Sigmoid colon (tissue), 7 donors: ENCODE measurements around the gene PIK3C2G. TPM values are rescaled to one million over a fixed set of nuclear protein-coding genes. Genes with fewer than 3 reads are reported as not detected.

Experiments used
- DNase-seq: peaks from one replicate; pipeline ENCODE4 v3.0.0-alpha.2; 2019
- H3K27ac ChIP-seq, 4 donors: fragments of 200-600 bp; sonication (generic); one replicate each; pipeline ENCODE4 v1.5.1; 2016 to 2019; ENCODE audit warnings: mild to moderate bottlenecking in 1 of 4
- H3K27me3 ChIP-seq, 3 donors: fragments of 200-600 bp; sonication (generic); one replicate each; pipeline ENCODE4 v1.5.1; 2019; ENCODE audit warnings: mild to moderate bottlenecking in 1 of 3
- H3K36me3 ChIP-seq, 4 donors: fragments of 200-600 bp; sonication (generic); one replicate each; pipeline ENCODE4 v1.5.1; 2016 to 2019
- H3K4me1 ChIP-seq, 4 donors: fragments of 200-600 bp; sonication (generic); one replicate each; pipeline ENCODE4 v1.5.1; 2017 to 2019
- H3K4me3 ChIP-seq, 4 donors: fragments of 200-600 bp; sonication (generic); one replicate each; pipeline ENCODE4 v1.5.1; 2017 to 2019; ENCODE audit warnings: mild to moderate bottlenecking in 2 of 4, moderate library complexity in 1 of 4
- H3K9me3 ChIP-seq, 4 donors: fragments of 200-600 bp in 3 of 4; sonication (generic) in 3 of 4; one replicate each; pipeline versions ENCODE4 v1.5.1 to v1.6.1; 2013 to 2019
- EP300 ChIP-seq, 4 donors: sonication (generic); formaldehyde crosslinking; IDR thresholded peaks; one replicate each; pipeline ENCODE4 v1.6.1; 2017; ENCODE audit warnings: antibody characterized with exemption in 4 of 4
- POLR2A ChIP-seq, 2 donors: fragments of 450-650 bp; IDR thresholded peaks; one replicate each; pipeline ENCODE4 v1.6.1; 2016; ENCODE audit warnings: antibody characterized with exemption in 2 of 2, mild to moderate bottlenecking in 2 of 2, moderate library complexity in 2 of 2
- POLR2AphosphoS5 ChIP-seq, 4 donors: sonication (generic); formaldehyde crosslinking; IDR thresholded peaks; one replicate each; pipeline ENCODE4 v1.6.1; 2017; ENCODE audit warnings: antibody characterized with exemption in 4 of 4
- WGBS, 2 donors: extraction: QIAGEN DNeasy Blood & Tissue Kit; methylation state at CpG; one replicate each; pipeline ENCODE4 v1.1.7; 2013; 5-methylcytosine and 5-hydroxymethylcytosine counted together
- intact Hi-C: fragments of 100-400 bp; cut with DNase I; formaldehyde crosslinking; loops from one replicate; pipeline ENCODE4 v1.15.1; 2023
- polyA plus RNA-seq, 3 donors: library from polyadenylated mRNA; stranded (reverse); fragments of 200-250 nt; gene quantifications; one replicate each; pipeline ENCODE4 v1.2.3, GENCODE V29; 2013
- total RNA-seq, 4 donors: library from RNA; depleted of rRNA; stranded (reverse); fragments of >200 nt; gene quantifications; one replicate each; pipeline ENCODE4 v1.1.0, GENCODE V29; 2016
- TF ChIP-seq, protein P1 (sequence below), 4 experiments: fragments of 450-650 bp in 3 of 4; fragments of 200-600 bp in 1 of 4; IDR thresholded peaks; one replicate each; pipeline ENCODE4 v1.5.1; 2016 to 2019; ENCODE audit warnings: antibody characterized with exemption in 4 of 4, mild to moderate bottlenecking in 3 of 4, moderate library complexity in 2 of 4
- donor health status: healthy with polysubstance abuse.
- donor health status: Bipolar disorder and iron deficiency.
- donor health status: healthy.

The PIK3C2G gene
- total and polyA plus RNA-seq, 7 donors, result 0.07 to 1.7 (median 0.63) TPM; not detected in 1

DNA sequence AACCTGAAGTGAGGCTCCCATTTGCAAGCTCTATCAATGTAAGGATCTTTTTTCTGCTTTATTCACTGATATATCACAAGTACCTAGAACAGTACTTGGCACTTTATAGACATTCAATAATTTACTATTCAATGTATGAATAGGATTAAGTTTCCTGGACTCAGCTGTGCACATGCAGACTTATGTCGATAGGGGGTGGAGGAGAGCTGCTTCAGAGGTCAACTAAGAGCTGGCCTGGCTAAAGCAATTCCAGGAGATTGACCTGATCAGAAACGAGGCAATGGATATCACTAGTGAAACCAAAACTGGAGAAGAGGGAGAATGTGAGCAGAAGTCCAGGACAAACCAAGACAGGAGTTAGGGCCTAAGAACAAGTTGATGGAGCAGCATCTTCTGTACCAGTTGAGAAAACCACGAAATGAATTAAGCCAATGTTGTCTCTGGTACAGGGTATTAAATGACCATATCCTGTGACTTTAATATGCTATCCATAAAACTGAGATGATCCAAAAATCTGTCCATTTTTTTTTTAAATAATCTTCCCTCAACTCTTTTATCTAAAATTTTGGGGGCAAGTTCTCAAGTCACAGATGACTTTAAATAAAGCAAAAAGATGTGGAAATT, 169.2 kb downstream of the PIK3C2G start:
- no peaks in the 10 kb centered on the region for H3K27me3 ChIP-seq
- 29 to 36% methylated on average over 3 of the region's 3 CpGs for WGBS, 2 donors
- TF ChIP-seq, protein P1, sequence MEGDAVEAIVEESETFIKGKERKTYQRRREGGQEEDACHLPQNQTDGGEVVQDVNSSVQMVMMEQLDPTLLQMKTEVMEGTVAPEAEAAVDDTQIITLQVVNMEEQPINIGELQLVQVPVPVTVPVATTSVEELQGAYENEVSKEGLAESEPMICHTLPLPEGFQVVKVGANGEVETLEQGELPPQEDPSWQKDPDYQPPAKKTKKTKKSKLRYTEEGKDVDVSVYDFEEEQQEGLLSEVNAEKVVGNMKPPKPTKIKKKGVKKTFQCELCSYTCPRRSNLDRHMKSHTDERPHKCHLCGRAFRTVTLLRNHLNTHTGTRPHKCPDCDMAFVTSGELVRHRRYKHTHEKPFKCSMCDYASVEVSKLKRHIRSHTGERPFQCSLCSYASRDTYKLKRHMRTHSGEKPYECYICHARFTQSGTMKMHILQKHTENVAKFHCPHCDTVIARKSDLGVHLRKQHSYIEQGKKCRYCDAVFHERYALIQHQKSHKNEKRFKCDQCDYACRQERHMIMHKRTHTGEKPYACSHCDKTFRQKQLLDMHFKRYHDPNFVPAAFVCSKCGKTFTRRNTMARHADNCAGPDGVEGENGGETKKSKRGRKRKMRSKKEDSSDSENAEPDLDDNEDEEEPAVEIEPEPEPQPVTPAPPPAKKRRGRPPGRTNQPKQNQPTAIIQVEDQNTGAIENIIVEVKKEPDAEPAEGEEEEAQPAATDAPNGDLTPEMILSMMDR (IDR thresholded peaks at IDR 0.05), result peak in 3 of 4 experiments; percentile 46 to 61 (median 48)
- TF ChIP-seq EP300 (IDR thresholded peaks at IDR 0.05), result no peak
- no peak for DNase-seq
- no peak overlapping the region for H3K4me3 ChIP-seq
- H3K9me3 ChIP-seq, result no peaks in the 10 kb centered on the region
- no peak overlapping the region for H3K27ac ChIP-seq
- intact Hi-C loops, result loop anchor here (5.0 kb wide), 1 partner anchor 757 kb away; no protein-coding TSS in a partner anchor
- H3K36me3 ChIP-seq, result no peaks in the 10 kb centered on the region
- H3K4me1 ChIP-seq, result peaks cover 0 to 6% (median 1%) of the 10 kb centered on the region in 4 donors

DNA sequence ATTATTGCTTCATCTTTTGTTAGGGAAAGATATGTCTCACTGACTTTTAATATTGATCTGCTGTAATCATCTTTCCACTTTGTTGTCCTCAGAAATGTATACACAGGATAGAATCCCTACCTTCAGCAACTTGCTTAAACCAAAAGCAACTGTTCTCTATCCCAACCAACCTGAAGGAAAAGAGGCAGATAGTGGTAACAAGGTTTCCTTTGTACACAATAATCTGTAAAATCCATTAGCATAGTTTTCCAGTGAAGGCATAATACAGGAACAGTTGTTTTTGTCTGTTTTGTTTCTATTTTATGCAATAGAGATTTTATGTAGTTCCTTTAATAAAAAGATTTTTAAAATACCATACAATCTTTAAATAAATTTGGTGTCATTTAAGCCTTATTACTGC, 170.5 kb downstream of the PIK3C2G start:
- Histone ChIP-seq H3K36me3 (no peaks in the 10 kb centered on the region), H3K4me1 (peaks cover 0 to 6% (median 1%) of the 10 kb centered on the region in 4 donors), H3K4me3 (no peak overlapping the region), H3K27me3 (no peaks in the 10 kb centered on the region), H3K9me3 (no peaks in the 10 kb centered on the region), H3K27ac (no peak overlapping the region)
- no peak for DNase-seq
- intact Hi-C loops, result loop anchor here (5.0 kb wide), 1 partner anchor 756 kb away; no protein-coding TSS in a partner anchor
- TF ChIP-seq, protein P1 (IDR thresholded peaks at IDR 0.05), result no peak
- no peak for TF ChIP-seq EP300 (IDR thresholded peaks at IDR 0.05)
- no peak for TF ChIP-seq POLR2AphosphoS5 (IDR thresholded peaks at IDR 0.05)
- no peak for TF ChIP-seq POLR2A (IDR thresholded peaks at IDR 0.05)

DNA sequence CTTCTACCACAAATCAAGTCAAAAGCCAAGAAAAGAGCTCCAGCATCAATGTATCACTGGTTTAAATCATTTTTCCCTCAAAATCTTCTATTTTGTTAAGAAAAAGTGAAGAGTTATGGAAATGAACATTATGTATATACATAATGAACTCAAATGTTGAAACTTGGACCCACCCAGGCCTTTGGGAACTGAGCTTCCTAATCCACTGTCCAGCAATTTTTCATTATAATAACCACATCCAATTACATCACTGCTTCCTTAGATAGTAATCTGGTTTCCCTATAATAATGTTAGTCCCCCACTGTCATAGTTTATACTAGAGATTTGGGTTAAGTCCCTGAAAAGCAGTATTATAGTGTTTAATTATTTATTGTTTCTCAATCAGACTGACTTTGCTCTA, 170.9 kb downstream of the PIK3C2G start:
- Histone ChIP-seq H3K9me3 (no peaks in the 10 kb centered on the region), H3K27ac (no peak overlapping the region), H3K4me3 (no peak overlapping the region), H3K4me1 (peaks cover 0 to 6% (median 1%) of the 10 kb centered on the region in 4 donors), H3K36me3 (no peaks in the 10 kb centered on the region), H3K27me3 (no peaks in the 10 kb centered on the region)
- intact Hi-C loops, result loop anchor here (5.0 kb wide), 1 partner anchor 755 kb away; no protein-coding TSS in a partner anchor
- no peak for DNase-seq
- no peak for TF ChIP-seq POLR2AphosphoS5 (IDR thresholded peaks at IDR 0.05)
- no peak for TF ChIP-seq EP300 (IDR thresholded peaks at IDR 0.05)
- TF ChIP-seq, protein P1 (IDR thresholded peaks at IDR 0.05), result no peak
- TF ChIP-seq POLR2A (IDR thresholded peaks at IDR 0.05), result no peak

DNA sequence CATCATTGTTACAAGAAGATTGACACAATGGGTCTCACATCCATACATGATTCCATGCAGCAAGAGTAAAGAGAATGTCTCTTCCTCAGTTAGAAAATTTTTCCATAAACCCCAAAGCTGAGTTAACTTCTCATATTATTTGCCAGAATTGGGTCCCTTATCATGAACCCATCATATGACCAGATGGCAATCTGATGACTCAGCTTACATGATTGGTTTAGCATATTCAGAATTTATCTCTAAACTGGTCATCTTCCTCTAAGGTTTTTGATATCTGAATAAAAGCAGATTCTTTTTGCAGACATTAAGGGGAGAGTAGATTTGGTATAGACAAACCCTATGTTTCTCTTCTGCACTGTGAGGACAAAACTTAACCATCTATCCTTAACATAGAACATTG, 174.9 kb downstream of the PIK3C2G start:
- H3K27ac ChIP-seq, result no peak overlapping the region
- peaks cover 0 to 6% (median 1%) of the 10 kb centered on the region in 4 donors for H3K4me1 ChIP-seq
- DNase-seq, result no peak
- no peak for TF ChIP-seq POLR2A (IDR thresholded peaks at IDR 0.05)
- no peaks in the 10 kb centered on the region for H3K36me3 ChIP-seq
- H3K27me3 ChIP-seq, result no peaks in the 10 kb centered on the region
- H3K4me3 ChIP-seq, result no peak overlapping the region
- intact Hi-C loops, result no loop called here
- H3K9me3 ChIP-seq, result no peaks in the 10 kb centered on the region

DNA sequence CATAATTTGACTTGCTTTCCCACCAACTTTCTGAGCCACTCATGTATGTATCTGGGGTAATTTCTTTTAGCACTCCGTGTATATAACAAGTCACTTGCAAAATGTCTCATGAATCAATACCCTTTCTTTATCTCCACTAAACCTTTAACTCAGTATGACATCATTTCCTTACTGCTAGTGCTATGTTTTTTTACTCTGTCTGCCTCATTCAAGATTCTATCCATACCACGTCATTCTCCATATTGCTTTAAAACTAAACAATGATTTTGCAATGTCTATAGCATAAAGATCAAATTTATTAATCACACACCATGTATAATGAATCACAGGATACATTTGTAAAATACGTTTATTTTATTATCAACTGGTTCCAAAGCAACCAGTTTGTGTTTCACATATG, 178.2 kb downstream of the PIK3C2G start:
- no peak for DNase-seq
- no peak for TF ChIP-seq EP300 (IDR thresholded peaks at IDR 0.05)
- TF ChIP-seq, protein P1 (IDR thresholded peaks at IDR 0.05), result no peak
- TF ChIP-seq POLR2AphosphoS5 (IDR thresholded peaks at IDR 0.05), result no peak
- Histone ChIP-seq H3K27ac (no peak overlapping the region), H3K36me3 (no peaks in the 10 kb centered on the region), H3K4me3 (no peak overlapping the region), H3K4me1 (no peaks in the 10 kb centered on the region), H3K9me3 (no peaks in the 10 kb centered on the region), H3K27me3 (no peaks in the 10 kb centered on the region)
- WGBS, 2 donors, result 80 to 84% methylated on average over 3 of the region's 3 CpGs
- intact Hi-C loops, result no loop called here
